ENCODE results near the gene B3GNT3. TPM values are rescaled to one million over a fixed set of nuclear protein-coding genes. Genes with fewer than 3 reads are reported as not detected.

The B3GNT3 gene
- total and polyA plus RNA-seq, 2 of the 13 experiments (the other 11 are each of a cell fraction or from before 2014, with no cell fraction given), result 0.86 to 4.0 TPM

GRCh38 chr19:17766543-17767131 is 28.3 kb upstream of the B3GNT3 start (continued):
- TF ChIP-seq, protein P1, sequence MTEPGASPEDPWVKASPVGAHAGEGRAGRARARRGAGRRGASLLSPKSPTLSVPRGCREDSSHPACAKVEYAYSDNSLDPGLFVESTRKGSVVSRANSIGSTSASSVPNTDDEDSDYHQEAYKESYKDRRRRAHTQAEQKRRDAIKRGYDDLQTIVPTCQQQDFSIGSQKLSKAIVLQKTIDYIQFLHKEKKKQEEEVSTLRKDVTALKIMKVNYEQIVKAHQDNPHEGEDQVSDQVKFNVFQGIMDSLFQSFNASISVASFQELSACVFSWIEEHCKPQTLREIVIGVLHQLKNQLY (CRISPR knock-in tag; IDR thresholded peaks at IDR 0.05), result no peak
- TF ChIP-seq, protein P2, sequence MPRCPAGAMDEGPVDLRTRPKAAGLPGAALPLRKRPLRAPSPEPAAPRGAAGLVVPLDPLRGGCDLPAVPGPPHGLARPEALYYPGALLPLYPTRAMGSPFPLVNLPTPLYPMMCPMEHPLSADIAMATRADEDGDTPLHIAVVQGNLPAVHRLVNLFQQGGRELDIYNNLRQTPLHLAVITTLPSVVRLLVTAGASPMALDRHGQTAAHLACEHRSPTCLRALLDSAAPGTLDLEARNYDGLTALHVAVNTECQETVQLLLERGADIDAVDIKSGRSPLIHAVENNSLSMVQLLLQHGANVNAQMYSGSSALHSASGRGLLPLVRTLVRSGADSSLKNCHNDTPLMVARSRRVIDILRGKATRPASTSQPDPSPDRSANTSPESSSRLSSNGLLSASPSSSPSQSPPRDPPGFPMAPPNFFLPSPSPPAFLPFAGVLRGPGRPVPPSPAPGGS (CRISPR knock-in tag; IDR thresholded peaks at IDR 0.05), result no peak
- no peak for TF ChIP-seq ZNF414 (CRISPR knock-in tag; IDR thresholded peaks at IDR 0.05)
- peak; percentile 76; the same call in 1 of the 2 replicates for TF ChIP-seq ZNF337 (CRISPR knock-in tag; IDR thresholded peaks at IDR 0.05; ENCODE audit: borderline replicate concordance, low read depth)
- no peak for TF ChIP-seq NR3C1 (CRISPR knock-in tag; IDR thresholded peaks at IDR 0.05)
- TF ChIP-seq FOXP1 (IDR thresholded peaks at IDR 0.05), result no peak
- no peak for TF ChIP-seq FOXP1 (CRISPR knock-in tag; IDR thresholded peaks at IDR 0.05)
- TF ChIP-seq ZNF7 (CRISPR knock-in tag; IDR thresholded peaks at IDR 0.05), result no peak
- peak; percentile 46; the same call in 1 of the 2 replicates for TF ChIP-seq ARID4A (CRISPR knock-in tag; IDR thresholded peaks at IDR 0.05; ENCODE audit: borderline replicate concordance)
- TF ChIP-seq MXD4 (CRISPR knock-in tag; IDR thresholded peaks at IDR 0.05), result 0 out of 2 replicates have a peak, but pooled peaks have one; percentile 44
- TF ChIP-seq, protein P3, sequence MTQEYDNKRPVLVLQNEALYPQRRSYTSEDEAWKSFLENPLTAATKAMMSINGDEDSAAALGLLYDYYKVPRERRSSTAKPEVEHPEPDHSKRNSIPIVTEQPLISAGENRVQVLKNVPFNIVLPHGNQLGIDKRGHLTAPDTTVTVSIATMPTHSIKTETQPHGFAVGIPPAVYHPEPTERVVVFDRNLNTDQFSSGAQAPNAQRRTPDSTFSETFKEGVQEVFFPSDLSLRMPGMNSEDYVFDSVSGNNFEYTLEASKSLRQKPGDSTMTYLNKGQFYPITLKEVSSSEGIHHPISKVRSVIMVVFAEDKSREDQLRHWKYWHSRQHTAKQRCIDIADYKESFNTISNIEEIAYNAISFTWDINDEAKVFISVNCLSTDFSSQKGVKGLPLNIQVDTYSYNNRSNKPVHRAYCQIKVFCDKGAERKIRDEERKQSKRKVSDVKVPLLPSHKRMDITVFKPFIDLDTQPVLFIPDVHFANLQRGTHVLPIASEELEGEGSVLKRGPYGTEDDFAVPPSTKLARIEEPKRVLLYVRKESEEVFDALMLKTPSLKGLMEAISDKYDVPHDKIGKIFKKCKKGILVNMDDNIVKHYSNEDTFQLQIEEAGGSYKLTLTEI (CRISPR knock-in tag; conservative IDR thresholded peaks at IDR 0.05), result no peak
- TF ChIP-seq GATAD2A (CRISPR knock-in tag; IDR thresholded peaks at IDR 0.05), result peak; percentile 82
- TF ChIP-seq EEA1 (CRISPR knock-in tag; IDR thresholded peaks at IDR 0.05; ENCODE audit: borderline replicate concordance), result peak; percentile 70; the same call in 1 of the 2 replicates
- TF ChIP-seq CENPX (CRISPR knock-in tag; IDR thresholded peaks at IDR 0.05), result no peak
- no peak for TF ChIP-seq NONO (IDR thresholded peaks at IDR 0.05)
- TF ChIP-seq NONO (CRISPR knock-in tag; conservative IDR thresholded peaks at IDR 0.05), result peak; percentile 79
- TF ChIP-seq, protein P4, sequence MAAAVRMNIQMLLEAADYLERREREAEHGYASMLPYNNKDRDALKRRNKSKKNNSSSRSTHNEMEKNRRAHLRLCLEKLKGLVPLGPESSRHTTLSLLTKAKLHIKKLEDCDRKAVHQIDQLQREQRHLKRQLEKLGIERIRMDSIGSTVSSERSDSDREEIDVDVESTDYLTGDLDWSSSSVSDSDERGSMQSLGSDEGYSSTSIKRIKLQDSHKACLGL (CRISPR knock-in tag; IDR thresholded peaks at IDR 0.05), result no peak; the same call in 1 of the 2 replicates
- TF ChIP-seq TGIF2 (CRISPR knock-in tag; IDR thresholded peaks at IDR 0.05), result peak; percentile 37; the same call in 1 of the 2 replicates
- 0 out of 2 replicates have a peak, but pooled peaks have one; percentile 24 for TF ChIP-seq CEBPG (CRISPR knock-in tag; IDR thresholded peaks at IDR 0.05)
- TF ChIP-seq MIER3 (CRISPR knock-in tag; IDR thresholded peaks at IDR 0.05; ENCODE audit: borderline replicate concordance), result peak; percentile 65; the same call in 1 of the 2 replicates

Data from HepG2 (cell line).